Measurements from ENCODE around the gene SEMG1.

SEMG1 gene

GRCh38 chr20:45174434-45175364, 32.1 kb upstream of the SEMG1 start, which contains the start of gene PI3:
Gene PI3, plus strand, starts transcription at chr20:45174902. Its CDS starts 21 bp downstream, at chr20:45174923.
- ChIA-PET CTCF (no interaction called here), POLR2A (no interaction called here)
- DNase-seq (ENCODE audit: extremely low spot score), result no peak
- no peak for TF ChIP-seq FOXA1 (IDR thresholded peaks at IDR 0.05)
- no peak for TF ChIP-seq LEF1 (IDR thresholded peaks at IDR 0.05; ENCODE audit: borderline replicate concordance)
- no peak for TF ChIP-seq SP1 (IDR thresholded peaks at IDR 0.05)

- ChIA-PET CTCF (no interaction called here), POLR2A (no interaction called here)
- no peak for DNase-seq (ENCODE audit: extremely low spot score)
- TF ChIP-seq SUZ12 (IDR thresholded peaks at IDR 0.05), result no peak
- TF ChIP-seq PKNOX1 (IDR thresholded peaks at IDR 0.05), result no peak
- TF ChIP-seq HDGF (IDR thresholded peaks at IDR 0.05; ENCODE audit: borderline replicate concordance), result no peak
- no peak for TF ChIP-seq SP1 (IDR thresholded peaks at IDR 0.05)
- no peak for TF ChIP-seq L3MBTL2 (conservative IDR thresholded peaks at IDR 0.05)
- TF ChIP-seq CTBP1 (IDR thresholded peaks at IDR 0.05; ENCODE audit: borderline replicate concordance), result no peak
- TF ChIP-seq LEF1 (IDR thresholded peaks at IDR 0.05; ENCODE audit: borderline replicate concordance), result no peak
- no peak for TF ChIP-seq BHLHE40 (IDR thresholded peaks at IDR 0.05; ENCODE audit: borderline replicate concordance)
- no peak for TF ChIP-seq NFRKB (IDR thresholded peaks at IDR 0.05)
- no peak for TF ChIP-seq ARNT (IDR thresholded peaks at IDR 0.05)
- TF ChIP-seq ELF4 (IDR thresholded peaks at IDR 0.05), result no peak
- no peak for TF ChIP-seq ZNF384 (IDR thresholded peaks at IDR 0.05)
- TF ChIP-seq FOXM1 (IDR thresholded peaks at IDR 0.05; ENCODE audit: borderline replicate concordance), result no peak
- no peak for TF ChIP-seq FOXK2 (IDR thresholded peaks at IDR 0.05)
- no peak for TF ChIP-seq FOXA1 (IDR thresholded peaks at IDR 0.05)
- TF ChIP-seq TARDBP (IDR thresholded peaks at IDR 0.05), result no peak
Observed at GRCh38 chr20:45176526-45177267, 30.1 kb upstream of the SEMG1 start.

GRCh38 chr20:45179166-45179565, 27.7 kb upstream of the SEMG1 start:
- DNase-seq (ENCODE audit: extremely low spot score), result no peak
- TF ChIP-seq FOXA1 (IDR thresholded peaks at IDR 0.05) (no peak), CTBP1 (IDR thresholded peaks at IDR 0.05; ENCODE audit: borderline replicate concordance) (no peak), FOXK2 (IDR thresholded peaks at IDR 0.05) (no peak), ELF4 (IDR thresholded peaks at IDR 0.05) (no peak), NFRKB (IDR thresholded peaks at IDR 0.05) (no peak), TARDBP (IDR thresholded peaks at IDR 0.05) (no peak), ARNT (IDR thresholded peaks at IDR 0.05) (no peak), HDGF (IDR thresholded peaks at IDR 0.05; ENCODE audit: borderline replicate concordance) (no peak), SUZ12 (IDR thresholded peaks at IDR 0.05) (no peak)
- ChIA-PET POLR2A (no interaction called here), CTCF (no interaction called here)

GRCh38 chr20:45181639-45182038, 25.2 kb upstream of the SEMG1 start:
- DNase-seq (ENCODE audit: extremely low spot score), result no peak

GRCh38 chr20:45183084-45183483, 23.7 kb upstream of the SEMG1 start:
- no peak for DNase-seq (ENCODE audit: extremely low spot score)
- CTCF ChIA-PET, result no interaction called here
- TF ChIP-seq FOXA1 (IDR thresholded peaks at IDR 0.05), result no peak
- POLR2A ChIA-PET, result no interaction called here

More at GRCh38 chr20:45181639-45182038, 25.2 kb upstream of the SEMG1 start:
- CTCF ChIA-PET, result no interaction called here
- TF ChIP-seq ZNF384 (IDR thresholded peaks at IDR 0.05), result no peak
- TF ChIP-seq ARNT (IDR thresholded peaks at IDR 0.05), result no peak
- TF ChIP-seq FOXK2 (IDR thresholded peaks at IDR 0.05), result no peak
- TF ChIP-seq SUZ12 (IDR thresholded peaks at IDR 0.05), result no peak
- TF ChIP-seq TARDBP (IDR thresholded peaks at IDR 0.05), result no peak
- TF ChIP-seq BHLHE40 (IDR thresholded peaks at IDR 0.05; ENCODE audit: borderline replicate concordance), result no peak
- POLR2A ChIA-PET, result no interaction called here

- CTCF ChIA-PET, result no interaction called here
- TF ChIP-seq ELF4 (IDR thresholded peaks at IDR 0.05) (no peak), NFRKB (IDR thresholded peaks at IDR 0.05) (no peak), LEF1 (IDR thresholded peaks at IDR 0.05; ENCODE audit: borderline replicate concordance) (no peak), SUZ12 (IDR thresholded peaks at IDR 0.05) (no peak), PKNOX1 (IDR thresholded peaks at IDR 0.05) (no peak), FOXA1 (IDR thresholded peaks at IDR 0.05) (no peak), FOXM1 (IDR thresholded peaks at IDR 0.05; ENCODE audit: borderline replicate concordance) (no peak), BHLHE40 (IDR thresholded peaks at IDR 0.05; ENCODE audit: borderline replicate concordance) (no peak)
- no peak for DNase-seq (ENCODE audit: extremely low spot score)
- POLR2A ChIA-PET, result no interaction called here
Observed at GRCh38 chr20:45187693-45188092, 19.1 kb upstream of the SEMG1 start.

GRCh38 chr20:45189067-45189609, 17.7 kb upstream of the SEMG1 start:
- no peak for DNase-seq (ENCODE audit: extremely low spot score)
- CTCF ChIA-PET, result interaction anchor here (1.2 kb wide), 1 partner anchor 54 kb away, joined by 3 read pairs; no protein-coding TSS in a partner anchor
- TF ChIP-seq SUZ12 (IDR thresholded peaks at IDR 0.05) (no peak), TARDBP (IDR thresholded peaks at IDR 0.05) (no peak), SP1 (IDR thresholded peaks at IDR 0.05) (no peak), BHLHE40 (IDR thresholded peaks at IDR 0.05; ENCODE audit: borderline replicate concordance) (no peak), FOXA1 (IDR thresholded peaks at IDR 0.05) (no peak), ARNT (IDR thresholded peaks at IDR 0.05) (no peak), PKNOX1 (IDR thresholded peaks at IDR 0.05) (no peak), L3MBTL2 (conservative IDR thresholded peaks at IDR 0.05) (no peak), HDGF (IDR thresholded peaks at IDR 0.05; ENCODE audit: borderline replicate concordance) (no peak), NFRKB (IDR thresholded peaks at IDR 0.05) (no peak), FOXK2 (IDR thresholded peaks at IDR 0.05) (no peak), FOXM1 (IDR thresholded peaks at IDR 0.05; ENCODE audit: borderline replicate concordance) (no peak), LEF1 (IDR thresholded peaks at IDR 0.05; ENCODE audit: borderline replicate concordance) (no peak), ELF4 (IDR thresholded peaks at IDR 0.05) (no peak), ZNF384 (IDR thresholded peaks at IDR 0.05) (no peak), CTBP1 (IDR thresholded peaks at IDR 0.05; ENCODE audit: borderline replicate concordance) (no peak)
- POLR2A ChIA-PET, result no interaction called here

All from HEK293T (cell line).